Measurements from ENCODE around the gene GLRA2.

GLRA2 gene

GRCh38 chrX:14529290-14529989 is at the start of gene GLRA2:
Gene GLRA2 (plus strand): TSS chrX:14529536. CDS start chrX:14530058, 522 bp downstream.
- DNase-seq, result peak; percentile 14 to 47

- DNase-seq, result no peak
These were observed 39.9 kb upstream of the GLRA2 start for GRCh38 chrX:14489437-14489836.

- DNase-seq, result no peak
These were observed 37.6 kb upstream of the GLRA2 start for GRCh38 chrX:14491689-14492088.

- no peak for DNase-seq
These were observed 32.7 kb upstream of the GLRA2 start for GRCh38 chrX:14496674-14497073.

GRCh38 chrX:14497184-14497666 is 32.1 kb upstream of the GLRA2 start:
- no peak for DNase-seq

- peak; percentile 11 to 42 for DNase-seq
These were observed 28.0 kb upstream of the GLRA2 start for GRCh38 chrX:14501327-14501726.

- DNase-seq, result no peak
These were observed 24.3 kb upstream of the GLRA2 start for GRCh38 chrX:14504960-14505538.

GRCh38 chrX:14505648-14506047 is 23.7 kb upstream of the GLRA2 start:
- no peak for DNase-seq

GRCh38 chrX:14506866-14507265 is 22.5 kb upstream of the GLRA2 start:
- no peak for DNase-seq

- DNase-seq, result peak; percentile 8 to 24
These were observed 21.2 kb upstream of the GLRA2 start for GRCh38 chrX:14508025-14508690.

- no peak for DNase-seq
These were observed 19.8 kb upstream of the GLRA2 start for GRCh38 chrX:14509325-14510057.

- peak; percentile 75 to 89 for DNase-seq
These were observed 577 bp upstream of the GLRA2 start for GRCh38 chrX:14528629-14529289.

GRCh38 chrX:14533867-14534266 is 4.5 kb downstream of the GLRA2 start:
- DNase-seq, result no peak

GRCh38 chrX:14546190-14546589 is 16.9 kb downstream of the GLRA2 start:
- no peak for DNase-seq

GRCh38 chrX:14554131-14554715 is 24.9 kb downstream of the GLRA2 start:
- peak in 1 of 2 experiments; percentile 18 for DNase-seq

- DNase-seq, result no peak
These were observed 34.7 kb downstream of the GLRA2 start for GRCh38 chrX:14564058-14564457.

- DNase-seq, result no peak
These were observed 43.8 kb downstream of the GLRA2 start for GRCh38 chrX:14573161-14573560.

GRCh38 chrX:14581081-14581480 is 51.7 kb downstream of the GLRA2 start:
- DNase-seq, result no peak

- DNase-seq, result no peak
These were observed 55.2 kb downstream of the GLRA2 start for GRCh38 chrX:14584548-14584947.

GRCh38 chrX:14590216-14590615 is 60.9 kb downstream of the GLRA2 start:
- no peak for DNase-seq

GRCh38 chrX:14590693-14591424 is 61.5 kb downstream of the GLRA2 start:
- DNase-seq, result no peak

- DNase-seq, result no peak
These were observed 62.6 kb downstream of the GLRA2 start for GRCh38 chrX:14591976-14592375.

Measured in NCI-H524 (cell line).